ENCODE data around the gene SLC16A2. TPM values are rescaled to one million over a fixed set of nuclear protein-coding genes. Genes with fewer than 3 reads are reported as not detected.
A peak's percentile ranks its signal among the peaks of the same experiment; 100 is the strongest.

Gene SLC16A2
- total RNA-seq, 1 donor: 28.5 TPM

DNA sequence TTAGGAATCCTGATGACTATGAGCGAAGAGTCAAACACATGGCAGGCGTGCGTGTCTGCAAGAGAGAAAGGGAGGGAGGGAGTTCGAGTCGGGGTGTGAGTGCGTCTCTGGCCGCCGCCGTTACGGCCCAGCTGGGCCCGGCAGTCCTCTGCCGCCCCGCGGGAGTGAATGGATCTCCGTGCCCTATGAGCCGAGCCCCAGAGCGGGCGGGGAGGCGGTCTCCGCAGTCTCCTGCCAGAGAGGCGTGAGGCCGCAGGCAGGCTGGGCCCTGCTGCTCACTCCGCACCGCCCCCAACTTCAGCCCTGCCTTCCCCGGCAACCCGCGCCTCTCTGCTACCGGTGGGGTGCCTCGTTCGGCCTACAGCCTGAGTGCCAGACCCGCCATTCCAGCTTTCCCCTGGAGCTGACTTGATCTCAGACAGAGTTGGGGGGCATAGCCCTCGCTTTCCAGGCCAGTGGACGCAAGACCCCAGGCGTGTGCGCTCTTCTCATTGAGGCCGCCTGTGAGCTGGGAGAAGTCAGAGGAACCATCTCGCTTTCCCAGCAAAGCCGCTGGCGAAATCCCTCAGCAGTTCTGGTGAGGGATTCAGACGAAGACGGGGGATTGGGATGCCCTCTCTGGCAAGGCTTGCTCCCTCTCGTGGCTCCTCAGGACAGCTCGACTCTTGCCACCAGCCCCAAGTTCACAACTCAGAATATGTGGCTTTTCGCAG lies 1.4 kb downstream of the SLC16A2 start:
- H3K4me3 ChIP-seq (ENCODE audit: low read depth, low read length): peak overlapping the region; percentile 72
- TF ChIP-seq CTCF (IDR thresholded peaks at IDR 0.05; ENCODE audit: insufficient read depth, low read length): peak; percentile 19
- DNase-seq (ENCODE audit: low read depth): peak; percentile 56

- DNase-seq (ENCODE audit: low read depth): no peak
- TF ChIP-seq CTCF (IDR thresholded peaks at IDR 0.05; ENCODE audit: insufficient read depth, low read length): no peak
- peak overlapping the region; percentile 72 for H3K4me3 ChIP-seq (ENCODE audit: low read depth, low read length)
These were observed 2.2 kb downstream of the SLC16A2 start for GRCh38 chrX:74423289-74423998.

- no peak for DNase-seq (ENCODE audit: low read depth)
- H3K4me3 ChIP-seq (ENCODE audit: low read depth, low read length): no peak overlapping the region
- TF ChIP-seq CTCF (IDR thresholded peaks at IDR 0.05; ENCODE audit: insufficient read depth, low read length): no peak
These were observed 4.8 kb downstream of the SLC16A2 start for GRCh38 chrX:74426071-74426470.

GRCh38 chrX:74426615-74427014 lies 5.3 kb downstream of the SLC16A2 start:
- no peak overlapping the region for H3K4me3 ChIP-seq (ENCODE audit: low read depth, low read length)
- DNase-seq (ENCODE audit: low read depth): no peak
- no peak for TF ChIP-seq CTCF (IDR thresholded peaks at IDR 0.05; ENCODE audit: insufficient read depth, low read length)

GRCh38 chrX:74431797-74432196 lies 10.5 kb downstream of the SLC16A2 start:
- TF ChIP-seq CTCF (IDR thresholded peaks at IDR 0.05; ENCODE audit: insufficient read depth, low read length): no peak
- no peak for DNase-seq (ENCODE audit: low read depth)
- no peak overlapping the region for H3K4me3 ChIP-seq (ENCODE audit: low read depth, low read length)

GRCh38 chrX:74434336-74434735 lies 13.0 kb downstream of the SLC16A2 start:
- no peak overlapping the region for H3K4me3 ChIP-seq (ENCODE audit: low read depth, low read length)
- TF ChIP-seq CTCF (IDR thresholded peaks at IDR 0.05; ENCODE audit: insufficient read depth, low read length): no peak
- no peak for DNase-seq (ENCODE audit: low read depth)

All from fibroblast of the aortic adventitia (primary cell).